HL-60/S4 treated with retinoic acid at 250 ng/mL for 4 days and 3 days (cell line): ENCODE results near the gene TCHH.

Experiments used
- in situ Hi-C: fragments of 300-500 bp; cut with MboI; formaldehyde crosslinking; loops from 2 replicates; pipeline ENCODE4 v1.7.0; 2022; ENCODE audit warnings: low sequenced_read_pairs

TCHH gene

DNA sequence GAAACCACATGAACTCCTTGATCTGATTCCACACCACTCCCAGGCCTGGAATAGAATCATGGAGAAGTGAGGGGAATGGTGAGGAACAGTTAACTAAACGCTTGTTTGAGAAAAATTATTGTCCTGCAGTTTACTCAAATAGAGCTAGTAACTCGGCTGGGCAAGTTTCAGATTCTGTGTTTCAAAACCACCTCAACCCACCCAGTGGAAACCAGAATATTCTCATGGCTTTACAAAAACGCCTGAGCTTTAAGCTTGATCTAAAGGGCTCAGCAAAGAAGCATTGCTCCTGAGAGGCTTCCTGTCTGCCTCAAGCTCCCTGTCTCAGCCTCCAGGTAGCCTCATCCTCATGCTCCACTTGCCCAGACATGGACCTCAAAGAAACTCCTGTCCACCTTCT is 42.9 kb downstream of the TCHH start:
- in situ Hi-C loops, result no loop called here

DNA sequence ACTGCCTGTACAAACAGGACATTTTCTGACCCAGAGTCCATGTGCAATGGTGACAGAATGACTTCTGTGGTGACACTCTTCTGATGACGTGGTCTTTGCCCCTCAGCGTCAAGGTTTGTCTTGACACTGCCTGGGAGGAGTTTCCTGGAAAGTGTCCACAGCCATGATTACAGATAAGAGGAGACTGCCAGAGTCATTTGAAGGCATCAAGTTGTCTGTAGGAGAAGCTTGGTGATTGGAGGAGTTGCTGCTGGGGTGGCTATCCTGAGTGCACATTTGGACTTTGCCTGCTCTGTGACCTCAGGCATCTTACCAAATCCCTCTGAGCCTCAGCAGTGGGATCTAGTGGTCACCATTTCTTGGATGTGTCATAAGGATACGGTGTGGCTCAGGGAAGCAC is 44.1 kb downstream of the TCHH start:
- in situ Hi-C loops, result no loop called here

DNA sequence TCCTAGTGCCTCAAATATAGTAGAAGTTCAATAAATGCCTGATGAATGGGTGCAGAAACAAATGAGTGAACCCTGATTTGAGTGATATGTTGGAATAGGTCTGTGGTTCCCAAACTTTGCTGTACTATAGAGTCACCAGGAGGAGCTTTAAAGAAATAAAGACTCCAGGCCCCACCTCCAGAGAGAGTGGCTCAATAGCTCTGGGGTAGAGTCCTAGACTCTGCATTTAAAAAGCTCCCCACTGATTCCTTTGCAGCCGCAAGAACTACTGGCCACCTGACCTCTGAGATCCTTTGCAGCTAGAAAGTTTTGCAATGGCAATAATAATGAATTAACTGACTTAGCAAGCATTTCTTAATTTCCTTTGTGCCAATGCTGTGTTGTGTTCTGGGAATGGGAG is 47.3 kb downstream of the TCHH start:
- in situ Hi-C loops, result no loop called here

DNA sequence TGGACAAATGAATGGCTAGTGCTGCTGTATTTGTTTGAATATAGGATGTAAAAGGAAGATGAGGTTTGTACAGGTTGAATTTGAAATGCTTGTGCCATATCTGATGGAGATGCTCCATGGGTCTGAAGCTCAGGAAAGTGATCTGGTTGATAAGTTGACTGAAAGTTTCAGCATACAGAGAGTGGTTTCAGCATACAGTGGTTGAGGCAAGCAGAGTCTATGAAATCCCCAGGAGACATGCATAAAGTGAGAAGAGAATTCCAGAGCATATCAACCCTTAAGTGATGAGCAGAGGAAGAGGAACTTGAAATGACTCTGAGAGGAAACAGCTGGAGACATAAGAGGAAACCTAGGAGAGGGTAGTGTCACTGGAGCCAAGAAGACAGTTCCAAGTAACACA is 48.1 kb downstream of the TCHH start:
- in situ Hi-C loops, result no loop called here

DNA sequence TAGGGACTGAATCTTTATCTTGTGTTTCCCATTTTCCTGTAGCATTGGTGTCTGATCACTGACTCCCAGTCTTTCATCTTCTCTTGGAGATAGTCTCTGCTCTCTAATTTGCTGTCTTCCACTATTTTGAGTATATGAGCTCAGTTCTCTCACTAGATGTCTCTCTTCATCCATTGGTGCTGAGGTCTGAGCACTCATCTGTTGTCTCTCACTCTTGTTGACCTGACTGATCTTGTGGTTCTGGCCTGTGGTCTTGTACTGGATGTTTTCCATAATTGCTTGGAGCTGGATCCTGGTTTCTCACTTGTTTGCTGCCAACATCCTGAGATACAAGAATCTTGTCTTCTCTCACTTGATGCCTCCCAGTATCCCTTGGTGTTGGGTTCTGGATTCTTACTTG is 53.3 kb downstream of the TCHH start:
- in situ Hi-C loops, result no loop called here
